Measurements from ENCODE around the gene KCNA4.
"Not testable (repeated sequence)": the region's sequence is repeated elsewhere in the genome, so short reads cannot be mapped to it uniquely, and the experiment has no call there.

Gene KCNA4

GRCh38 chr11:30000986-30001750 is 15.7 kb downstream of the KCNA4 start:
- no peak for DNase-seq (ENCODE audit: low read depth in 2 of 2, low spot score in 1 of 2)

- no peak for DNase-seq (ENCODE audit: low read depth in 2 of 2, low spot score in 1 of 2)
Observed at GRCh38 chr11:29996016-29996415, 20.8 kb downstream of the KCNA4 start.

GRCh38 chr11:29989174-29989970 is 27.5 kb downstream of the KCNA4 start:
- no peak for DNase-seq (ENCODE audit: low read depth in 2 of 2, low spot score in 1 of 2)

GRCh38 chr11:29985248-29985647 is 31.6 kb downstream of the KCNA4 start:
- no peak for DNase-seq (ENCODE audit: low read depth in 2 of 2, low spot score in 1 of 2)

GRCh38 chr11:29984544-29984943 is 32.3 kb downstream of the KCNA4 start:
- no peak for DNase-seq (ENCODE audit: low read depth in 2 of 2, low spot score in 1 of 2)

GRCh38 chr11:29978549-29978948 is 38.3 kb downstream of the KCNA4 start:
- DNase-seq (ENCODE audit: low read depth in 2 of 2, low spot score in 1 of 2) = no peak

GRCh38 chr11:29975580-29975979 is 41.2 kb downstream of the KCNA4 start:
- DNase-seq (ENCODE audit: low read depth in 2 of 2, low spot score in 1 of 2) = not testable (repeated sequence)

GRCh38 chr11:29963796-29964195 is 53.0 kb downstream of the KCNA4 start:
- DNase-seq (ENCODE audit: low read depth in 2 of 2, low spot score in 1 of 2) = no peak

GRCh38 chr11:29963036-29963435 is 53.8 kb downstream of the KCNA4 start:
- DNase-seq (ENCODE audit: low read depth in 2 of 2, low spot score in 1 of 2) = no peak

- no peak for DNase-seq (ENCODE audit: low read depth in 2 of 2, low spot score in 1 of 2)
Observed at GRCh38 chr11:29962243-29962642, 54.6 kb downstream of the KCNA4 start.

All from stimulated activated CD8-positive, alpha-beta memory T cell treated with anti-CD3 and anti-CD28 coated beads, Interleukin-4, amount 100 ng/mL, for 4 hours (primary cell).